Kidney (tissue), 14 donors: ENCODE data around the gene MRPS2. TPM values are rescaled to one million over a fixed set of nuclear protein-coding genes. Genes with fewer than 3 reads are reported as not detected.
"Not testable (repeated sequence)": the region's sequence is repeated elsewhere in the genome, so short reads cannot be mapped to it uniquely, and the experiment has no call there.

ENCODE experiments used
- DNase-seq, 5 donors: peaks; one replicate each; pipeline ENCODE4 v3.0.0-alpha.2; 2013 to 2020
- FAIRE-seq: peaks from 2 replicates; lab custom pipeline; 2012; peaks lifted over from hg19 to GRCh38; lab: Jason Lieb, UNC
- H3K27ac ChIP-seq, 2 donors: one replicate each; pipeline ENCODE4 v1.7.0; 2013; ENCODE audit warnings: low read depth in 2 of 2, low read length in 2 of 2, inconsistent platforms in 1 of 2
- H3K27me3 ChIP-seq: one replicate; pipeline ENCODE4 v1.7.1; 2013; ENCODE audit warnings: low read length, inconsistent platforms; ENCODE audit not compliant: control insufficient read depth, insufficient read depth
- H3K36me3 ChIP-seq, 3 donors: one replicate each; pipeline versions ENCODE4 v1.7.0 to v1.7.1; 2013; ENCODE audit warnings: low read length in 3 of 3, control low read depth in 1 of 3, inconsistent platforms in 1 of 3; ENCODE audit not compliant: insufficient read depth in 3 of 3, control insufficient read depth in 2 of 3
- H3K4me1 ChIP-seq, 3 donors: one replicate each; pipeline versions ENCODE4 v1.7.0 to v1.7.1; 2013; ENCODE audit warnings: low read length in 3 of 3, inconsistent platforms in 1 of 3, low read depth in 1 of 3; ENCODE audit not compliant: control insufficient read depth in 2 of 3, insufficient read depth in 2 of 3
- H3K4me3 ChIP-seq, 3 donors: one replicate each; pipeline versions ENCODE4 v1.7.0 to v1.8.1; 2013; ENCODE audit warnings: low read length in 3 of 3, control low read depth in 1 of 3, inconsistent platforms in 1 of 3
- H3K9ac ChIP-seq, 3 donors: one replicate each; pipeline versions ENCODE4 v1.7.0 to v1.7.1; 2013; ENCODE audit warnings: low read length in 3 of 3, control low read depth in 1 of 3, inconsistent platforms in 1 of 3
- H3K9me3 ChIP-seq, 3 donors: one replicate each; pipeline versions ENCODE4 v1.7.0 to v1.7.1; 2013; ENCODE audit warnings: low read length in 3 of 3, control low read depth in 1 of 3, inconsistent platforms in 1 of 3; ENCODE audit not compliant: control insufficient read depth in 2 of 3, insufficient read depth in 1 of 3
- intact Hi-C: fragments of 100-400 bp; cut with DNase I; formaldehyde crosslinking; loops from one replicate; pipeline ENCODE4 v1.11.1; 2022
- polyA plus RNA-seq: library from polyadenylated mRNA; stranded (reverse); fragments of 350-450 nt; fragmentation: Illumina TruSeq; extraction: RNeasy Lipid Tissue Mini Kit (QIAGEN cat#74804); gene quantifications from one replicate; pipeline ENCODE4 v1.2.3, GENCODE V29; 2014; ENCODE audit warnings: low read depth, low replicate concordance; ENCODE audit not compliant: insufficient read depth
- total RNA-seq: library from RNA; stranded (reverse); fragmentation: NEBNext Ultra II Directional; extraction: Animal tissue kit (Norgen Biotek cat#: 25700); gene quantifications from one replicate; pipeline ENCODE4 v1.2.1, GENCODE V29; 2021
- TF ChIP-seq, protein P1 (sequence below): IDR thresholded peaks from 3 replicates; pipeline ENCODE4 v1.5.1; 2012; ENCODE audit warnings: mild to moderate bottlenecking, moderate library complexity, borderline replicate concordance; ENCODE audit not compliant: insufficient read depth; ENCODE audit errors: extremely low read depth
- donor health status: control.
- donor health status: control.
- donor health status: control.
- donor health status: control.
- donor health status: control.
- donor health status: DM: yes; HTN: yes; CAD: no.
- donor health status: Normal renal cell carcinoma (clear cell type).

MRPS2 gene
- total and polyA plus RNA-seq, 2 donors from 2014 or later = 29.1 to 92.7 TPM

- Histone ChIP-seq H3K4me1 (no peaks in the 10 kb centered on the region), H3K27ac (no peak overlapping the region), H3K36me3 (no peaks in the 10 kb centered on the region), H3K9ac (no peak overlapping the region), H3K9me3 (peaks cover 0 to 8% (median 0%) of the 10 kb centered on the region in 3 donors), H3K4me3 (no peak overlapping the region), H3K27me3 (no peaks in the 10 kb centered on the region)
- intact Hi-C loops = no loop called here
- TF ChIP-seq, protein P1, sequence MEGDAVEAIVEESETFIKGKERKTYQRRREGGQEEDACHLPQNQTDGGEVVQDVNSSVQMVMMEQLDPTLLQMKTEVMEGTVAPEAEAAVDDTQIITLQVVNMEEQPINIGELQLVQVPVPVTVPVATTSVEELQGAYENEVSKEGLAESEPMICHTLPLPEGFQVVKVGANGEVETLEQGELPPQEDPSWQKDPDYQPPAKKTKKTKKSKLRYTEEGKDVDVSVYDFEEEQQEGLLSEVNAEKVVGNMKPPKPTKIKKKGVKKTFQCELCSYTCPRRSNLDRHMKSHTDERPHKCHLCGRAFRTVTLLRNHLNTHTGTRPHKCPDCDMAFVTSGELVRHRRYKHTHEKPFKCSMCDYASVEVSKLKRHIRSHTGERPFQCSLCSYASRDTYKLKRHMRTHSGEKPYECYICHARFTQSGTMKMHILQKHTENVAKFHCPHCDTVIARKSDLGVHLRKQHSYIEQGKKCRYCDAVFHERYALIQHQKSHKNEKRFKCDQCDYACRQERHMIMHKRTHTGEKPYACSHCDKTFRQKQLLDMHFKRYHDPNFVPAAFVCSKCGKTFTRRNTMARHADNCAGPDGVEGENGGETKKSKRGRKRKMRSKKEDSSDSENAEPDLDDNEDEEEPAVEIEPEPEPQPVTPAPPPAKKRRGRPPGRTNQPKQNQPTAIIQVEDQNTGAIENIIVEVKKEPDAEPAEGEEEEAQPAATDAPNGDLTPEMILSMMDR = no peak
- DNase-seq (peak in 2 of 5 donors; percentile 3 to 24), FAIRE-seq (no peak)
Measured at GRCh38 chr9:135526089-135526729, 25.7 kb downstream of the MRPS2 start.

GRCh38 chr9:135526730-135527571, 26.5 kb downstream of the MRPS2 start:
- FAIRE-seq = no peak
- H3K9ac ChIP-seq = no peak overlapping the region
- no peaks in the 10 kb centered on the region for H3K4me1 ChIP-seq
- no peaks in the 10 kb centered on the region for H3K36me3 ChIP-seq
- intact Hi-C loops = no loop called here
- H3K27ac ChIP-seq = no peak overlapping the region
- TF ChIP-seq, protein P1 = no peak
- H3K27me3 ChIP-seq = no peaks in the 10 kb centered on the region
- H3K9me3 ChIP-seq = peaks cover 0 to 8% (median 0%) of the 10 kb centered on the region in 3 donors
- no peak overlapping the region for H3K4me3 ChIP-seq
- peak in 2 of 5 donors; percentile 8 to 37 for DNase-seq

- H3K9ac ChIP-seq, FAIRE-seq, H3K27ac ChIP-seq, H3K4me3 ChIP-seq, intact Hi-C loops, H3K4me1 ChIP-seq, H3K36me3 ChIP-seq, H3K9me3 ChIP-seq, H3K27me3 ChIP-seq: not testable (repeated sequence)
- DNase-seq = peak in 1 of 5 donors; percentile 6
Measured at GRCh38 chr9:135528842-135529435, 28.5 kb downstream of the MRPS2 start.

- TF ChIP-seq, protein P1 = no peak
- Histone ChIP-seq H3K27me3 (no peaks in the 10 kb centered on the region), H3K9me3 (peaks cover 0 to 8% (median 0%) of the 10 kb centered on the region in 3 donors), H3K27ac (no peak overlapping the region), H3K4me3 (no peak overlapping the region), H3K36me3 (no peaks in the 10 kb centered on the region), H3K9ac (no peak overlapping the region), H3K4me1 (no peaks in the 10 kb centered on the region)
- FAIRE-seq (no peak), DNase-seq (no peak)
- intact Hi-C loops = no loop called here
Measured at GRCh38 chr9:135530146-135530545, 29.7 kb downstream of the MRPS2 start.
